ENCODE results near the gene NPHS2. TPM values are rescaled to one million over a fixed set of nuclear protein-coding genes. Genes with fewer than 3 reads are reported as not detected.

NPHS2 gene
- total and polyA plus RNA-seq, 2 of the 4 experiments (the other 2 are of a cell fraction) = not detected

- no peak overlapping the region for H3K9ac ChIP-seq (ENCODE audit: low read depth, low read length)
- dilution Hi-C loops (cut with HindIII; ENCODE audit: low sequenced_read_pairs, unreplicated experiment) (no loop called here), intact Hi-C loops (cut with micrococcal nuclease) (no loop called here), in situ Hi-C loops (cut with MboI; ENCODE audit: low sequenced_read_pairs) (no loop called here)
- H3K56ac ChIP-seq (ENCODE audit: extremely low read depth, insufficient read depth, low read length) = no peak overlapping the region
- peaks cover 2% of the 10 kb centered on the region; the same call in 1 of the 2 replicates for H3K27me3 ChIP-seq (ENCODE audit: control insufficient read depth, insufficient read depth, low read length)
- no peaks in the 10 kb centered on the region for H4K20me1 ChIP-seq (ENCODE audit: insufficient read depth, low read length)
- WGBS, 2 experiments (ENCODE audit: extremely low coverage in 2 of 2, insufficient read length in 1 of 2) = no CpG with 5 or more reads among the region's 3 CpGs
- H3K14ac ChIP-seq (replicated peaks; ENCODE audit: low read depth, low read length) = no peak overlapping the region
- H3K9me3 ChIP-seq (ENCODE audit: control insufficient read depth, insufficient read depth, low read length) = no peaks in the 10 kb centered on the region
- H3K36me3 ChIP-seq (ENCODE audit: control insufficient read depth, insufficient read depth, low read length) = no peaks in the 10 kb centered on the region
- no peak for ATAC-seq (ENCODE audit: low read depth)
- TF ChIP-seq RFX5 (IDR thresholded peaks at IDR 0.05; ENCODE audit: low read depth, low read length) (no peak), CEBPB (IDR thresholded peaks at IDR 0.05; ENCODE audit: low read depth, low read length) (no peak), NFE2L2 (IDR thresholded peaks at IDR 0.05; ENCODE audit: low read depth, low read length) (no peak)
- ChIA-PET POLR2A (ENCODE audit: unreplicated experiment) (no interaction called here), CTCF (no interaction called here)
- no peak overlapping the region for H2BK15ac ChIP-seq (ENCODE audit: low read depth, low read length)
- H3K23ac ChIP-seq (ENCODE audit: low read depth, low read length) = no peak overlapping the region
- H2BK5ac ChIP-seq (ENCODE audit: low read depth, low read length, poor library complexity, severe bottlenecking) = no peak overlapping the region
- no peak overlapping the region for H3K4ac ChIP-seq (ENCODE audit: low read depth, low read length)
- no peak overlapping the region for H3K18ac ChIP-seq (ENCODE audit: low read depth, low read length)
- H3K4me3 ChIP-seq (ENCODE audit: insufficient read depth, low read depth, low read length) = no peak overlapping the region
- DNase-seq = no peak
- no peak overlapping the region for H2AK5ac ChIP-seq (ENCODE audit: low read depth, low read length)
- H3K79me1 ChIP-seq (ENCODE audit: low read depth in 1 of 2, low read length in 2 of 2) = no peaks in the 10 kb centered on the region
- no peaks in the 10 kb centered on the region for H3K4me1 ChIP-seq (ENCODE audit: control insufficient read depth, insufficient read depth, low read length)
- no peaks in the 10 kb centered on the region for H3K9me1 ChIP-seq (ENCODE audit: insufficient read depth, low read length)
- no peak overlapping the region for H3K27ac ChIP-seq (ENCODE audit: insufficient read depth, low read length)
- H4K91ac ChIP-seq (ENCODE audit: insufficient read depth, low read depth, low read length) = no peak overlapping the region
- H3K4me2 ChIP-seq (ENCODE audit: low read depth, low read length) = no peak overlapping the region
- no peak overlapping the region for H2BK20ac ChIP-seq (ENCODE audit: low read depth, low read length)
- no peak overlapping the region for H2AK9ac ChIP-seq (replicated peaks; ENCODE audit: low read depth, low read length, poor library complexity)
- no peak overlapping the region for H2BK120ac ChIP-seq (ENCODE audit: low read depth, low read length)
- no peak overlapping the region for H4K8ac ChIP-seq (ENCODE audit: low read depth in 2 of 2, low read length in 2 of 2)
- BruUV-seq (replicated peaks) = no TSS peak
- no peak overlapping the region for H2AFZ ChIP-seq (replicated peaks; ENCODE audit: low read length, poor library complexity)
- H4K5ac ChIP-seq (ENCODE audit: low read depth, low read length) = no peak overlapping the region
Measured at GRCh38 chr1:179545321-179545720, 30.4 kb downstream of the NPHS2 start.

All from IMR-90 (cell line).